Measurements from ENCODE around the gene NPTN.

DNA sequence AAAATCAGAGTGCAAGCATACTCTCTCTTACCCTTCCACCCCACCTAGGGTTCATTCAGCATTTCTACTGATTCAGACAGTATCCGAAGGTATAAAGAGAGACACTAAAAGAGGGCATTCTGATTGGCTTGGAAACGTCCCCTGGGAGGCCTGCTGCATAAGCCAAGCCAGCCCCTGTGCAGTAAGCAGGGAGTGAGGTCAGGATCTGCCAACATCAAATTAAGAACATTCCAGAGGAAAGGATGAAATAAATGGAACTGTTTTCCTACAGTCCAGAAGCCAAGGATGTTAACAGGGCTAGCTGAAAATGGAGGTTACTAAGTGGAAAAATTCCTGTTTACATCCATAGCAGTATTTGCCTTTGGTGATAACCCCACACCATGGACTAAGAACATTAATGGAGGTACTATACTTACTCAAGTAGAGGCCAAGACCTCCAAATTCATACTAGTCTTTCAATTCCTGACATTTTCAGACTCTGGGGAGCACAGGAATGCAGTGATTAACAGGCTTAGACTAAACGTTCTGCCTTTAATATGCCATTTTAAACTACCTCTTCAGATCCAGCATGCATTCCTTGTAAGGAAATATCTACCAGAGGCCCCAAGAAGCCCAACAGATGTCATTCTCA is 34.5 kb downstream of the NPTN start:
- TF ChIP-seq RAD21 (conservative IDR thresholded peaks at IDR 0.05 in 1 of 2, IDR thresholded peaks at IDR 0.05 in 1 of 2) (no peak), NFE2L2 (conservative IDR thresholded peaks at IDR 0.05; ENCODE audit: low read length) (no peak), SREBF2 (IDR thresholded peaks at IDR 0.05) (no peak), CHD2 (IDR thresholded peaks at IDR 0.05; ENCODE audit: low read length, partially characterized antibody) (no peak)
- TF ChIP-seq, protein P1, sequence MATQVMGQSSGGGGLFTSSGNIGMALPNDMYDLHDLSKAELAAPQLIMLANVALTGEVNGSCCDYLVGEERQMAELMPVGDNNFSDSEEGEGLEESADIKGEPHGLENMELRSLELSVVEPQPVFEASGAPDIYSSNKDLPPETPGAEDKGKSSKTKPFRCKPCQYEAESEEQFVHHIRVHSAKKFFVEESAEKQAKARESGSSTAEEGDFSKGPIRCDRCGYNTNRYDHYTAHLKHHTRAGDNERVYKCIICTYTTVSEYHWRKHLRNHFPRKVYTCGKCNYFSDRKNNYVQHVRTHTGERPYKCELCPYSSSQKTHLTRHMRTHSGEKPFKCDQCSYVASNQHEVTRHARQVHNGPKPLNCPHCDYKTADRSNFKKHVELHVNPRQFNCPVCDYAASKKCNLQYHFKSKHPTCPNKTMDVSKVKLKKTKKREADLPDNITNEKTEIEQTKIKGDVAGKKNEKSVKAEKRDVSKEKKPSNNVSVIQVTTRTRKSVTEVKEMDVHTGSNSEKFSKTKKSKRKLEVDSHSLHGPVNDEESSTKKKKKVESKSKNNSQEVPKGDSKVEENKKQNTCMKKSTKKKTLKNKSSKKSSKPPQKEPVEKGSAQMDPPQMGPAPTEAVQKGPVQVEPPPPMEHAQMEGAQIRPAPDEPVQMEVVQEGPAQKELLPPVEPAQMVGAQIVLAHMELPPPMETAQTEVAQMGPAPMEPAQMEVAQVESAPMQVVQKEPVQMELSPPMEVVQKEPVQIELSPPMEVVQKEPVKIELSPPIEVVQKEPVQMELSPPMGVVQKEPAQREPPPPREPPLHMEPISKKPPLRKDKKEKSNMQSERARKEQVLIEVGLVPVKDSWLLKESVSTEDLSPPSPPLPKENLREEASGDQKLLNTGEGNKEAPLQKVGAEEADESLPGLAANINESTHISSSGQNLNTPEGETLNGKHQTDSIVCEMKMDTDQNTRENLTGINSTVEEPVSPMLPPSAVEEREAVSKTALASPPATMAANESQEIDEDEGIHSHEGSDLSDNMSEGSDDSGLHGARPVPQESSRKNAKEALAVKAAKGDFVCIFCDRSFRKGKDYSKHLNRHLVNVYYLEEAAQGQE (IDR thresholded peaks at IDR 0.05), result no peak
- TF ChIP-seq, protein P2, sequence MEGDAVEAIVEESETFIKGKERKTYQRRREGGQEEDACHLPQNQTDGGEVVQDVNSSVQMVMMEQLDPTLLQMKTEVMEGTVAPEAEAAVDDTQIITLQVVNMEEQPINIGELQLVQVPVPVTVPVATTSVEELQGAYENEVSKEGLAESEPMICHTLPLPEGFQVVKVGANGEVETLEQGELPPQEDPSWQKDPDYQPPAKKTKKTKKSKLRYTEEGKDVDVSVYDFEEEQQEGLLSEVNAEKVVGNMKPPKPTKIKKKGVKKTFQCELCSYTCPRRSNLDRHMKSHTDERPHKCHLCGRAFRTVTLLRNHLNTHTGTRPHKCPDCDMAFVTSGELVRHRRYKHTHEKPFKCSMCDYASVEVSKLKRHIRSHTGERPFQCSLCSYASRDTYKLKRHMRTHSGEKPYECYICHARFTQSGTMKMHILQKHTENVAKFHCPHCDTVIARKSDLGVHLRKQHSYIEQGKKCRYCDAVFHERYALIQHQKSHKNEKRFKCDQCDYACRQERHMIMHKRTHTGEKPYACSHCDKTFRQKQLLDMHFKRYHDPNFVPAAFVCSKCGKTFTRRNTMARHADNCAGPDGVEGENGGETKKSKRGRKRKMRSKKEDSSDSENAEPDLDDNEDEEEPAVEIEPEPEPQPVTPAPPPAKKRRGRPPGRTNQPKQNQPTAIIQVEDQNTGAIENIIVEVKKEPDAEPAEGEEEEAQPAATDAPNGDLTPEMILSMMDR (IDR thresholded peaks at IDR 0.05), result no peak
- TF ChIP-seq, protein P3, sequence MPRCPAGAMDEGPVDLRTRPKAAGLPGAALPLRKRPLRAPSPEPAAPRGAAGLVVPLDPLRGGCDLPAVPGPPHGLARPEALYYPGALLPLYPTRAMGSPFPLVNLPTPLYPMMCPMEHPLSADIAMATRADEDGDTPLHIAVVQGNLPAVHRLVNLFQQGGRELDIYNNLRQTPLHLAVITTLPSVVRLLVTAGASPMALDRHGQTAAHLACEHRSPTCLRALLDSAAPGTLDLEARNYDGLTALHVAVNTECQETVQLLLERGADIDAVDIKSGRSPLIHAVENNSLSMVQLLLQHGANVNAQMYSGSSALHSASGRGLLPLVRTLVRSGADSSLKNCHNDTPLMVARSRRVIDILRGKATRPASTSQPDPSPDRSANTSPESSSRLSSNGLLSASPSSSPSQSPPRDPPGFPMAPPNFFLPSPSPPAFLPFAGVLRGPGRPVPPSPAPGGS (IDR thresholded peaks at IDR 0.05), result no peak

Measured in A549 (cell line).